ENCODE results near the gene FAM9C.

FAM9C gene

DNA sequence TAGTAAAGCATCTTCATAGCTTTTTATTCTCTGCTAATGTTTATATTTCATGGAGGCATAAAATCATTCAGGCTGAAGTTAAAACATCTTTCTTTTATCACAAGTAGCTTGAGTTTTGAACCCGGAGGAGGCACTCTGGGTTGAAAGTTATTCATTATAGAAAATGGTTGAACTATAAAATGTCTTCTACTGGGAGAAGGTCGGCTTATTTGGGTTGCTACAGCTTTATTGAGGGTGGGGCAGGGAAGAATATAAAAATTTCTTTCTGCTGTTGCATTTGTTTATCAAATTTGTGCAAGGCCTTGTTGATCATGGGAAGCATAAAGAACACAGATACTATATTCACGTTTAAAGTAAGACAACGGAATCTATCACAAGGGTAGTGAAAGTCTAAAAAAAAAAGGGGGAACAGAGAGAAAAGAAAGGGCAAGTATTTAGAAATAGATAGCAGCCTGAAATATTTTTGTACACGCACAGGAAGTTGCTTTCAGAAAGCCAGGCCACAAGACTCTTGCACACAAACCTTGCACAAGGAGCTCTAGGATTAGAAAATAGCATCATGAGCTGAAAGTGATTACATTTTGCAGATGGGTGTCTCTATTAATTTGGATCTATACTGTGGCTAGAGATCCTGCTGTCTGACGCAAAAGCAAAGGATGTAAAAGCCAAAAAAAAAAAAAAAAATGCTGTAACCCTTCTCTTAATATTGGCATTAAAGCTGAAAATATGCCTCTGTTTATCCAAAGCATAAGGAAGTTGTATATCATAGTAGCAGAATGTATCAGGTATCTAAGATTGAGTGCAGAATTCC, 37.2 kb upstream of the FAM9C start:
- Histone ChIP-seq H3K9ac (no peak overlapping the region), H3K36me3 (ENCODE audit: insufficient read depth) (no peaks in the 10 kb centered on the region), H2AFZ (ENCODE audit: low read depth) (no peak overlapping the region), H3K4me1 (ENCODE audit: low read depth, poor library complexity, severe bottlenecking) (peaks cover 14% of the 10 kb centered on the region), H4K20me1 (ENCODE audit: insufficient read depth) (no peaks in the 10 kb centered on the region), H3K27me3 (ENCODE audit: insufficient read depth, low read depth) (no peaks in the 10 kb centered on the region), H3K4me3 (IDR thresholded peaks at IDR 0.05; ENCODE audit: insufficient read depth, low read depth, low read length) (no peak overlapping the region), H3K27ac (no peak overlapping the region), H3K79me2 (ENCODE audit: insufficient read depth, low read depth) (no peaks in the 10 kb centered on the region), H3K4me2 (no peak overlapping the region)
- TF ChIP-seq, protein P1, sequence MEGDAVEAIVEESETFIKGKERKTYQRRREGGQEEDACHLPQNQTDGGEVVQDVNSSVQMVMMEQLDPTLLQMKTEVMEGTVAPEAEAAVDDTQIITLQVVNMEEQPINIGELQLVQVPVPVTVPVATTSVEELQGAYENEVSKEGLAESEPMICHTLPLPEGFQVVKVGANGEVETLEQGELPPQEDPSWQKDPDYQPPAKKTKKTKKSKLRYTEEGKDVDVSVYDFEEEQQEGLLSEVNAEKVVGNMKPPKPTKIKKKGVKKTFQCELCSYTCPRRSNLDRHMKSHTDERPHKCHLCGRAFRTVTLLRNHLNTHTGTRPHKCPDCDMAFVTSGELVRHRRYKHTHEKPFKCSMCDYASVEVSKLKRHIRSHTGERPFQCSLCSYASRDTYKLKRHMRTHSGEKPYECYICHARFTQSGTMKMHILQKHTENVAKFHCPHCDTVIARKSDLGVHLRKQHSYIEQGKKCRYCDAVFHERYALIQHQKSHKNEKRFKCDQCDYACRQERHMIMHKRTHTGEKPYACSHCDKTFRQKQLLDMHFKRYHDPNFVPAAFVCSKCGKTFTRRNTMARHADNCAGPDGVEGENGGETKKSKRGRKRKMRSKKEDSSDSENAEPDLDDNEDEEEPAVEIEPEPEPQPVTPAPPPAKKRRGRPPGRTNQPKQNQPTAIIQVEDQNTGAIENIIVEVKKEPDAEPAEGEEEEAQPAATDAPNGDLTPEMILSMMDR (conservative IDR thresholded peaks at IDR 0.05; ENCODE audit: low read depth, low read length): no peak

DNA sequence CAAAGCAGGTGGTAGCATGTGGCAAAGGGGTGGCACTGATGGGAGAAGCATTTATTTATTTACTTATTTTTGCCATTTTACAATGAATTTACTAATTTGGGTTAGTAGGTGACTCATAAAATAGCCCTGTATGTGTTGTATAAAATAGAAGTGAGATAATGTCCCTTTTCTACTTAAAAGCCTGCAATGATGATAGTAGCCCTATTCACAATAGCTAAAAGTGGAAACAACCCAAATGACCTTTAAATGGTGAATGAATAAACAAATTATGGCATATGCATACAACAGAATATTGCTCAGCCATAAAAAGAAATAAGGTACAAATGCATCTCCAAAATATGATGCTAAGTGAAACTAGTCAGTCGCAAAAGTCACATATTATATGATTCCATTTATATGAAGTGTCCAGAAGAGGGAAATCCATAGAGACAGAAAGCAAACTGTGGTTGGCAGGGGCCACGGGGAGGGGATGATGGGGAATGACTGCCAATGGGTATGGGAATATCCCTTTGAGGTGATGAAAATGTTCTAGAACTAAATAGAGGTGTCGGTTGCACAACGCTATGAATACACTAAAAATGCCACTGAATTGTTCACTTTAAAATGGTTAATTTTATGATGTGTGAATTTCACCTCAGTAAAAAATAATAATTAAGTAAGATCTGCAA, 35.8 kb upstream of the FAM9C start:
- no peaks in the 10 kb centered on the region for H3K79me2 ChIP-seq (ENCODE audit: insufficient read depth, low read depth)
- H3K27ac ChIP-seq: no peak overlapping the region
- H3K4me1 ChIP-seq (ENCODE audit: low read depth, poor library complexity, severe bottlenecking): peaks cover 7% of the 10 kb centered on the region
- no peak overlapping the region for H2AFZ ChIP-seq (ENCODE audit: low read depth)
- H3K36me3 ChIP-seq (ENCODE audit: insufficient read depth): no peaks in the 10 kb centered on the region
- H3K27me3 ChIP-seq (ENCODE audit: insufficient read depth, low read depth): no peaks in the 10 kb centered on the region
- no peaks in the 10 kb centered on the region for H4K20me1 ChIP-seq (ENCODE audit: insufficient read depth)
- TF ChIP-seq, protein P1 (conservative IDR thresholded peaks at IDR 0.05; ENCODE audit: low read depth, low read length): no peak
- H3K9ac ChIP-seq: no peak overlapping the region
- H3K4me3 ChIP-seq (IDR thresholded peaks at IDR 0.05; ENCODE audit: insufficient read depth, low read depth, low read length): no peak overlapping the region
- no peak overlapping the region for H3K4me2 ChIP-seq

DNA sequence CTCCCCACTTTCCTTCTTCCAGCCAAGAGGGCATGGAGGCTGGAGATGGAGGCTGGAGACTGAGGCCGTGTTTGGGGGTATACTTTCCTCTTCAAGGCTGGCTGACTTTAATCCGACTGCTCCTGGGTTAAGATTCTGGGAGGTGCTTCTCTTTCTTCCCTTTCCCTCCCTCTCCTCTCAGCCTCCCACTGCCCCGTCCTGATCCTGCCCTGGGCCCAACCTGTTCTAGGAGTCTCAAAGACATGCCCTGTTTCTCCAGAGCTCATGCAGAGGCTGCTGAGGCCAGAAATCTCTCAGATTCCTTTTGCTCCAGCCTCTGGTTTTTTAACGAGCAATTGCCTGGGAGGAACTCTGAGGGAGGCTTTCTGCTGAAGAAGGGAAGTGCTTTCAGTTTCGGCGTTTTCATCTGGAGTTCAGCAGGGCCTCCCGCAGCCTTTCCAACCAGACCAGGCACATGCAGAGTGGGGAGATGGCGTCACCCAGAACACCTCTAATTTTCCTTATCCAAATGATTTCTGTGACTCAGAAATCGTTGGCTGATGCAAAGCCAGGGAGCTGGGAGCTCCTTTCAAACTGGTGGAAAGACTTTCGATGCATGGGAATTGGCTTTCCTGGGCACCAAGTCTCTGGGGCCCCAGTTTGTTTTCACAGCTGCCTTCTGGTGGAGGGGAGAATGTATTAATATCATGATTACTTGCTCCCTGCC, 34.5 kb upstream of the FAM9C start:
- no peaks in the 10 kb centered on the region for H3K27me3 ChIP-seq (ENCODE audit: insufficient read depth, low read depth)
- H3K79me2 ChIP-seq (ENCODE audit: insufficient read depth, low read depth): no peaks in the 10 kb centered on the region
- TF ChIP-seq, protein P1 (conservative IDR thresholded peaks at IDR 0.05; ENCODE audit: low read depth, low read length): no peak
- no peak overlapping the region for H3K9ac ChIP-seq
- peaks cover 7% of the 10 kb centered on the region for H3K4me1 ChIP-seq (ENCODE audit: low read depth, poor library complexity, severe bottlenecking)
- H3K27ac ChIP-seq: no peak overlapping the region
- no peak overlapping the region for H3K4me3 ChIP-seq (IDR thresholded peaks at IDR 0.05; ENCODE audit: insufficient read depth, low read depth, low read length)
- H3K4me2 ChIP-seq: no peak overlapping the region
- no peaks in the 10 kb centered on the region for H3K36me3 ChIP-seq (ENCODE audit: insufficient read depth)
- no peak overlapping the region for H2AFZ ChIP-seq (ENCODE audit: low read depth)
- H4K20me1 ChIP-seq (ENCODE audit: insufficient read depth): no peaks in the 10 kb centered on the region

DNA sequence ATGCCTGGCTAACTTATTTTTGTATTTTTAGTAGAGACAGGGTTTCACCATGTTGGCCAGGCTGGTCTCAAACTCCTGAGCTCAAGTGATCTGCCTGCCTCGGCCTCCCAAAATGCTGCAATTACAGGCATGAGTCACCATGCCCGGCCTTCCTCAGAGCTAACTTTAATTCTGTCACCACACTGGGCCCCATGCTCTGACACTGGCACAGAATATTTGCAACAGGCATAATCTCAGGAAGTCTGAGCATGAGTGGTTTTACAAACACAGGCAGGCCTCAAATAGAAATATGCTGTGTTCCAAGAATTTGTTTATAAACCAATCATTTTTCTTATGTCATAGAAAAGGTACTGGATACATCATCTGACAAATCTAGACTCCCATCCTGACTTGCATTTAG, 32.7 kb upstream of the FAM9C start:
- TF ChIP-seq, protein P1 (conservative IDR thresholded peaks at IDR 0.05; ENCODE audit: low read depth, low read length): no peak
- no peaks in the 10 kb centered on the region for H3K27me3 ChIP-seq (ENCODE audit: insufficient read depth, low read depth)
- no peaks in the 10 kb centered on the region for H4K20me1 ChIP-seq (ENCODE audit: insufficient read depth)
- H2AFZ ChIP-seq (ENCODE audit: low read depth): no peak overlapping the region
- H3K9ac ChIP-seq: no peak overlapping the region
- H3K27ac ChIP-seq: no peak overlapping the region
- H3K4me3 ChIP-seq (IDR thresholded peaks at IDR 0.05; ENCODE audit: insufficient read depth, low read depth, low read length): no peak overlapping the region
- no peaks in the 10 kb centered on the region for H3K36me3 ChIP-seq (ENCODE audit: insufficient read depth)
- H3K79me2 ChIP-seq (ENCODE audit: insufficient read depth, low read depth): no peaks in the 10 kb centered on the region
- H3K4me2 ChIP-seq: no peak overlapping the region
- peaks cover 7% of the 10 kb centered on the region for H3K4me1 ChIP-seq (ENCODE audit: low read depth, poor library complexity, severe bottlenecking)

Measured in KMS-11 (cell line).